ENCODE data around the gene BRI3BP. TPM values are rescaled to one million over a fixed set of nuclear protein-coding genes. Genes with fewer than 3 reads are reported as not detected.
A peak's percentile ranks its signal among the peaks of the same experiment; 100 is the strongest.

Gene BRI3BP
- total RNA-seq, 1 donor from 2014 or later = 6.8 TPM

GRCh38 chr12:125065021-125065918 is 71.8 kb downstream of the BRI3BP start, which contains the start of gene AACS:
TSS of gene AACS (plus strand) at chr12:125065435. CDS start at chr12:125065585, 150 bp downstream.
- no peak for DNase-seq (ENCODE audit: low spot score)
- H3K27ac Mint-ChIP-seq (ENCODE audit: unreplicated experiment) = peak within 1 kb of the TSS; percentile 75
- H3K4me1 Mint-ChIP-seq (ENCODE audit: low read depth) = peaks cover 30% of the 10 kb centered on the region
- peak within 1 kb of the TSS; percentile 74 for H3K4me3 Mint-ChIP-seq (ENCODE audit: unreplicated experiment)
- H3K27me3 Mint-ChIP-seq (ENCODE audit: low read depth) = no peaks in the 10 kb centered on the region
- peak; percentile 35 for TF ChIP-seq CTCF (IDR thresholded peaks at IDR 0.05)
- H3K36me3 Mint-ChIP-seq (ENCODE audit: low read depth) = no peaks in the 10 kb centered on the region
- no peaks in the 10 kb centered on the region for H3K9me3 Mint-ChIP-seq (ENCODE audit: low read depth)

GRCh38 chr12:125065919-125066570 is 72.6 kb downstream of the BRI3BP start:
- no peaks in the 10 kb centered on the region for H3K27me3 Mint-ChIP-seq (ENCODE audit: low read depth)
- no peaks in the 10 kb centered on the region for H3K36me3 Mint-ChIP-seq (ENCODE audit: low read depth)
- no peaks in the 10 kb centered on the region for H3K9me3 Mint-ChIP-seq (ENCODE audit: low read depth)
- TF ChIP-seq CTCF (IDR thresholded peaks at IDR 0.05) = no peak
- no peak for DNase-seq (ENCODE audit: low spot score)
- H3K27ac Mint-ChIP-seq (ENCODE audit: unreplicated experiment) = peak overlapping the region; percentile 75
- peak overlapping the region; percentile 74 for H3K4me3 Mint-ChIP-seq (ENCODE audit: unreplicated experiment)
- peaks cover 30% of the 10 kb centered on the region for H3K4me1 Mint-ChIP-seq (ENCODE audit: low read depth)

GRCh38 chr12:125068391-125068790 is 74.9 kb downstream of the BRI3BP start:
- no peaks in the 10 kb centered on the region for H3K27me3 Mint-ChIP-seq (ENCODE audit: low read depth)
- no peak for TF ChIP-seq CTCF (IDR thresholded peaks at IDR 0.05)
- no peaks in the 10 kb centered on the region for H3K9me3 Mint-ChIP-seq (ENCODE audit: low read depth)
- H3K27ac Mint-ChIP-seq (ENCODE audit: unreplicated experiment) = no peak overlapping the region
- H3K4me3 Mint-ChIP-seq (ENCODE audit: unreplicated experiment) = no peak overlapping the region
- DNase-seq (ENCODE audit: low spot score) = no peak
- H3K36me3 Mint-ChIP-seq (ENCODE audit: low read depth) = peaks cover 3% of the 10 kb centered on the region
- peaks cover 30% of the 10 kb centered on the region for H3K4me1 Mint-ChIP-seq (ENCODE audit: low read depth)

- H3K9me3 Mint-ChIP-seq (ENCODE audit: low read depth) = no peaks in the 10 kb centered on the region
- peaks cover 5% of the 10 kb centered on the region for H3K36me3 Mint-ChIP-seq (ENCODE audit: low read depth)
- peaks cover 28% of the 10 kb centered on the region for H3K4me1 Mint-ChIP-seq (ENCODE audit: low read depth)
- H3K4me3 Mint-ChIP-seq (ENCODE audit: unreplicated experiment) = no peak overlapping the region
- no peak overlapping the region for H3K27ac Mint-ChIP-seq (ENCODE audit: unreplicated experiment)
- no peaks in the 10 kb centered on the region for H3K27me3 Mint-ChIP-seq (ENCODE audit: low read depth)
- no peak for DNase-seq (ENCODE audit: low spot score)
- no peak for TF ChIP-seq CTCF (IDR thresholded peaks at IDR 0.05)
Measured at GRCh38 chr12:125069616-125070015, 76.2 kb downstream of the BRI3BP start.

GRCh38 chr12:125070112-125070511 is 76.7 kb downstream of the BRI3BP start:
- H3K9me3 Mint-ChIP-seq (ENCODE audit: low read depth) = no peaks in the 10 kb centered on the region
- H3K4me1 Mint-ChIP-seq (ENCODE audit: low read depth) = peaks cover 24% of the 10 kb centered on the region
- H3K36me3 Mint-ChIP-seq (ENCODE audit: low read depth) = peaks cover 5% of the 10 kb centered on the region
- TF ChIP-seq CTCF (IDR thresholded peaks at IDR 0.05) = peak; percentile 45
- H3K4me3 Mint-ChIP-seq (ENCODE audit: unreplicated experiment) = no peak overlapping the region
- H3K27me3 Mint-ChIP-seq (ENCODE audit: low read depth) = no peaks in the 10 kb centered on the region
- DNase-seq (ENCODE audit: low spot score) = no peak
- no peak overlapping the region for H3K27ac Mint-ChIP-seq (ENCODE audit: unreplicated experiment)

Data from chondrocyte (in vitro differentiated cells).